Peyer's patch (tissue), 4 donors: ENCODE results near the gene HOTAIR.

ENCODE experiments used
- CTCF ChIP-seq, 6 experiments: fragments of 450-650 bp in 4 of 6; fragments of 200-600 bp in 2 of 6; sonication (generic) in 1 of 6; IDR thresholded peaks; one replicate each; pipeline ENCODE4 v1.5.1; 2017 to 2019; ENCODE audit warnings: antibody characterized with exemption in 6 of 6, mild to moderate bottlenecking in 3 of 6, moderate library complexity in 1 of 6
- POLR2A ChIP-seq, 2 donors: fragments of 450-650 bp; IDR thresholded peaks; one replicate each; pipeline ENCODE4 v1.5.1; 2017; ENCODE audit warnings: antibody characterized with exemption in 2 of 2, mild to moderate bottlenecking in 2 of 2, moderate library complexity in 2 of 2

GRCh38 chr12:53978477-53979356 is 4.0 kb upstream of the HOTAIR start:
- peak in 1 of 2 donors; percentile 20 for TF ChIP-seq POLR2A (IDR thresholded peaks at IDR 0.05)
- TF ChIP-seq CTCF (IDR thresholded peaks at IDR 0.05), result no peak
